GM19468 (cell line): Measurements from ENCODE around the gene DGKG.

Experiments used
- ATAC-seq: cut with Tn5 transposase; IDR thresholded peaks from one replicate; pipeline ENCODE4 v1.9.1; 2021; ENCODE audit warnings: mild to moderate bottlenecking, moderate library complexity, moderate number of reproducible peaks; ENCODE audit not compliant: unreplicated experiment; ENCODE audit errors: extremely low read depth

DGKG gene

GRCh38 chr3:186121968-186122367 lies 240.1 kb downstream of the DGKG start:
- no peak for ATAC-seq

DNA sequence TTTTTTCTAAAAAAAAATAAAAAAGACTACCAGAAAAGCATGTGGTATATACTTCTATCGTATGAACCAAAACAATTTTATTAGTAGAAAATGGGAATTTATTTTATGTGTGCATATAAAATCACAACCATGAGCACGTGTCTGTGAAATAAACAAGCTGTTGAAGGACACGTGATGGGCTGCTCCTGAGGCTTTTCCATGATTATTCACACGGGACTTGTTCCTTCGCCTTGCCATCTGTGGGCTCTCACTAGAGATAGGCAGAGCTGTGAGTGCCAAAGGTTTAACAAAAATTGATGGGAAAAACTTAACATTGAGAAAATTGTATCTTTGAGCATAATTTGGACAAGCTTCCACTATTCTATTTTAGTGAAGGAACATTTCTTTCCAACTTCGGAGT lies 240.8 kb downstream of the DGKG start:
- ATAC-seq = no peak

- ATAC-seq = no peak
Measured at GRCh38 chr3:186119499-186119898, 242.5 kb downstream of the DGKG start.

GRCh38 chr3:186118692-186119091 lies 243.3 kb downstream of the DGKG start:
- ATAC-seq = no peak

DNA sequence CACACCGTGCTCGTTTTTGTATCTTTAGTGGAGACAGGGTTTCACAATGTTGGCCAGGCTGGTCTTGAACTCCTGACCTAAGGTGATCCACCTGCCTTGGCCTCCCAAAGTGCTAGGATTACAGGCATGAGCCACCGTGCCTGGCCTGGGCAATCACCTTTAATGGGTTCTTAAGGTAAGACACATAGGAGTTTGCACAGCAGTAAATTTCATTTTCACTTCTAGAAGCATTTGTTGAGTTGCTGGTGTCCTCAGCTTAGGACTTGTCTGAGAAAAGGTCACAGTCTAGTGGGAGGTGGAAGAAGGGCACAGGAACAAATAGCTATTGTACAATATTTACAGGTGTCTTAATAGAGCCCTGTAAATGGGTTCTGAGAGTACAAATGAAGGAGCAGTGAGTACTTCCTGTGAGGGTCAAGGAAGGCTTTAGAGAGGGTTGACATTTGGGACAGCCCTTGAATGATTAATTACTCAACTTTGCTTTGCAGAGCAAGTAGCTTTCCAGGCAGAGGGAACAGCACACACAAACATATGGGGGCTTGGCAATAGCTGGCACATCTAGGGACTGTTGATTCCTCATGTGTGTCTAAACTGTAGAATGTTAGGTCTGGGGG lies 244.4 kb downstream of the DGKG start:
- no peak for ATAC-seq

DNA sequence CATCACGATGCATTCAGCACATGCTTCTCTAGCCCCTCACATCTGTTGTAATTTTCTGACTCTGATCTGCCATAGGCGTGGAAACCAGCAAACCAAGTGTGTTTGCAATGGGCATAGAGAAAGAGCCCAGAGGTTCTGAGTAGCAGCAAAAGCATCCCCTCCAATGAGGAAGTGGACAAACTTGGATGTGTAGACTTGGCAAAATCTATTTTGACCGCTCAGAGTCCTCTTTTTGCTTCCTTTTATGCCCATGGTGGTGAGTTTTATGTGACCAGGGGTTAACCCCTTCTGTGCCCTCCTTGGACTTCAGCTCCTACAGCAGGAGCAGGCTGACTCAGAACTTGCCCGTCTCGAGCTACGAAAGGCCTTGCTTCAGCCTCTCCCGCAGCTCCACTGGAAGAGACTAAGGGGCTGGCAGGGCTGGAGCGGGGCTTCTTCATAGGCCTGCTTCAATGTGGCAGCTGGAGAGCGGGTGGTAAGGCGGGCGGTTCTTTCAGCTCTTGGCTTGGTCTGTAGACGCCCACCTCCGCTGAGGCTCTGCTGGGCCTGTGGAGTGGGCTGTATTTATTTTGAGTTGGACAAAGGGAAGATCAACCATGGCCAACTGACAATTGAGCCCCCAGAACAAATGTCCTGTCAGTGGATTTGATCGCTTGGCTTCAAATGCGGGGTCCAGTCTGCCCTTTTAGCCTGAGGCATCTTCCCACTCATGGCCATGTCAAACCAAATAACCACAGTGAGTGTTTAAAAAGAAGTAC lies 246.6 kb downstream of the DGKG start:
- no peak for ATAC-seq

DNA sequence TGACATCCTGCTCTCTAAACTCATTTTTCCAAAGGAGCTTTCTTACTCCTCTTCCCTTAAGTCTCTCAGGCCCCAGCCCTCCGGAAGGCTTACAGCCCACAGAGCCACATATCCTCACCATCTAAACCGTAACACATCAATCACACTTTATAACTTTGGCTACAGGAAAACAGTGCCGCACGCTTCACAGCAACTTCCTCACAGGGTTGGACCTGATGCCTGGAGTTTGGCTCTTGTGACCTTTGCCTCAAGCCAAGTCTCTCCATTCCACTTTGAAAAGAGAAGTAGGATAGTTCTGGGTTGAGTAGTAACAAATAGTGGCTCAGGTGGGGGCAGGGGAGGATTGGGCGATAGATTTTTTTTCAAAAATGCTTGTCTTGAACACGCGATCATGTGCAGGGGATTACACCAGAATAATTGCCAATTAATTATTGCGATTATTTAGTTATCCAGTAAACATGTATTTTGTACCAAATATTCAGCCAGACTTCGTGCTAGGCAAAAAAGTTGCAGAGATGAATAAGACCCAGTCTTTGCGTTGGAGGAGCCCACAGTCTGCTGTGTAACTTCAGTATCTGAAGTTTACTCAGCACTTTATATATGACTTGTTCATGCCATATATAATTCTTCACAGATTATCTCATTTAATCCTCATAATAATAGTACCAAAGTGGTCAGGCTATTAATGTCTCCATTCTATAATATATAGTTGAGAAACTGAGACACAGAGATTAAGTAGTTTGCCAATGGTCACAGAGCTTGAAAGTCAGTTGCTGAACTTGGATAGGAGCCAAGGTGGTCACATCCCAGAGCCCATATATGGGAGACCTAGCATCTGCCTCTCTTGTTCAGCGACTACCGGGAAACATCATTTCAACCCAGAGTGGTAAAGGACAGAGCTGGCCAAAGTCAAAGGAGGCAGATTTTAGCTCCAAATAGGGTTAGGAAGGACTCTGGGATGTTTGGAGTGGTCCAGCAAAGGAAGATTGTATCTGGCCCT lies 250.8 kb downstream of the DGKG start:
- ATAC-seq = no peak

GRCh38 chr3:186109897-186110803 lies 251.9 kb downstream of the DGKG start:
- ATAC-seq = no peak

DNA sequence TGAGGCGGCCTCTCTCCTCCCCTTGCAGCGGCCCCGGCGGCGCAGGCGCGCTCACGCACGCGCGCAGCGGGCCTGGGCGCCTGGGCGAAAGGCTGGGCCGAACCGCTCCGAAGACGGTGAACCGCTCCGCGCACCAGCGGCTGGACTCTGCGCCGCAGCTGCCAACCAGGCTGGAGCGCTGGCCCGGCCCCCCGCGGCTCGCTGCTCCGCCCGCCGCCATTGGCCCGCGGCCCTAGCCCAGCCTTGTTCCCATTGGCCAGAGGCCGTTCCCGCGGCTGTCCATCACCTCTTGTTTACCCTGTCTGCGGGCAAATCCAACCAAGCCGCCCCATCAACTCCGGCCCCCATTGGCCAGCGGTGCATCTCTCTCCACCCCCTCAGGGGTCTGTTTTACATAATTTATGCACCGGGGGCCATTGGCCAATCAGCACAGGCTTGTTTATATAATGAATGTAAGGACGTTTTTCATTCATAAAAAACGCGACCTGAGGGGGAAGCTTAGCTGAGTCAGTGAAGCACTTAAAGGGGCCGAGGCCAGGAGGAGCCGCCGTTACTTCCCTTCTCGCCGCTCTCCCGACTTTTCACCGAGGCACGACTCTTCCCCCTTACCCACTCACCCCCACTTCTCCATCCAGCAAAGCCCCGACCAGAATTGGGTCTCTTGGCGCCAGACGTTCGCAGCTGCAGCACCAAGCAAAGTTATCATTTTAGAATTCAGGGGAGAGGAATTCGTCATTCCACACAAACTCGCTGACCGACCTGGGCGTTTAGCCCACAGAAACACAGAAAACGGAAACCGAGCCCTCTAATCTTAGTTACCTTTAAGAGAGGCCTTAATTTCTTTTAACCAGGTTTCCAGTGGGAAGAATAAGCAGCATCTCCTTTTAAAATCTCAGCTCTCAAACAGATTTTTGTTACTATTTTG lies 252.8 kb downstream of the DGKG start, which contains the start of gene ETV5:
Gene ETV5, minus strand, starts transcription at position 149 of the 925 bp plus-strand sequence. CDS start 3,221 bp downstream, outside the sequence.
- peak; percentile 94 for ATAC-seq

- ATAC-seq = no peak
Measured at GRCh38 chr3:186108106-186108940, 253.7 kb downstream of the DGKG start.

DNA sequence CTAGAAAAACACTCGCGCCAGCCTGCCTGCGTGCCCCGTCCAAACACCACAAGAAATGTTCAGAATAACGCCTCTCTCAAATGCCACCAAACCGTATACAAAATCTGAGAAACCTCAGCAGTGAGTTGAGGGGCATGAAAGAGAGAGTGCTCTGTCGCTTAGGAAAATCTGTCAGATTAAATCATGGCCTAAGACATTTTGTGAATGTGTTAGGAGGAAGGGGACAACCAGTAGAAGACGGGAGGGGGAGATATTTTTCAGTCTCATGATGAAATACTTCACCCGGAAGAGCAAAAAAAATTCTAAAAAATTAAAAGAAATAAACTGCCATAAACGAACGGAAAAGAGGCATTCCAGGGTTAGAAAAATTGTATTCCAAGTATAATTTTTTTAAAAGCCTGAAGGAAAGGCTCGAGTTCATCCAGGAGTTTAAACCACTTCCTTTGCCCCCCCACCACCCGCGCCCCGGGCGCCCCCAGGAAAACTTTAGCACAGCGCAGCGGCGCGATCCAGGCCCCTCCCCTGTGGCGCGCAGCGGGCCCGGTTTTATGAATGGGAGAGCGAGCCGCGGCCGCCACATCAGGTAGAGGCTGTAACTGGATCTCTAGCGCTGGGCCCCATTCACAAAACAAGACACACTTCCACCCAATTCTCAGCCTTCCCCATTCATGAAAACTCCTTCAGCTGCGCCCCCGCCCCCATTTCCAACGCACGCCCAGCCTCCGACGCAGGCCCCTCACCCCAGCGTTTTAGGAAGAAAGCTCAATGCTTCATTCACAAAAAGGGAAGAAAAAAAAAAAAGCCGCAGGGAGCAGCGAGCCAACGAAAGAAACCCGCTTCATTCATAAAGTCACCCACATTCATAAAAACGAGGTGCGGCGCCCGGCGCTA lies 254.6 kb downstream of the DGKG start:
- no peak for ATAC-seq

- ATAC-seq = no peak
Measured at GRCh38 chr3:186105543-186105942, 256.5 kb downstream of the DGKG start.

GRCh38 chr3:186102687-186103086 lies 259.3 kb downstream of the DGKG start:
- no peak for ATAC-seq

DNA sequence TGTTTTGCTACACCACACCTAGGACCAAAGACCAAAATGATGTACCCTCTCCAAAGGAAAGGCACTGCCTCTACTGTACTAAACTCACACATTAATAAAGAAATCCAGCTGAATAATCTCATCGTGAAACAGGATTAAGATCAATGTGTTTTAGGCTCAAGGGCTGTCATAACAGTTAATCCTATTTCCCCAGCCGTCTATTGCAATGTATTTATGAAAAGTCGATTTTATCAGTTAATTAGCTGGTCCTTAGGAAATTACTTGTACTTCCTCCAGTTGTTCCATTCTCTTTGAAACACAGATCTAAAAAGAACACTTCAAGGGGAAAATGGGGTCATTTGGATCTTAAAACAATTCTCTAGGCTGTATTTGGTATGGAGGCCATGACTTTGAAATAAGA lies 261.6 kb downstream of the DGKG start:
- no peak for ATAC-seq

DNA sequence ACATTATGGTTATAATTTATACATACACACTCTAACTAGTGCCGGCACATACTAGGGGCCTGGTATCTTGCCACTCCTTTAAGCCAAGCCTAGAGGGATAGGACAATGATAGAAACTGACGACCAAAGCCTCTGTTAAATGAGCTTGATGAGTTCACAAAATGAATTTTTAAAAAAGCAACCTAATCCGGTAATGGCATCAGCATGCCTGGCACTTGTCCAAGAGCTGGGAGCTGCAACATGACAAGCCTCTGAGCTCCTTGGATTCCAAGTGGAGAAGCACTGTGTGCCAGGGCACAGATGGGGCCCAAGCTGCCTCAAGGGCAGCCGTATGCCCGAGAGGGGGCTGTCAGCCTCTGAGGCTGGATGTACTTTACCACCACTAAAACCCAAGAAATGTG lies 262.9 kb downstream of the DGKG start:
- ATAC-seq = no peak

GRCh38 chr3:186098740-186099139 lies 263.3 kb downstream of the DGKG start:
- no peak for ATAC-seq
